HL-60 (cell line): Measurements from ENCODE around the gene IFNAR2.

Source experiments
- CTCF ChIP-seq: IDR thresholded peaks from one replicate; pipeline ENCODE4 v1.5.1; 2011; ENCODE audit warnings: low read length, control low read depth, inconsistent platforms; ENCODE audit not compliant: insufficient read depth
- GABPA ChIP-seq: IDR thresholded peaks from 2 replicates; pipeline ENCODE4 v1.6.1; 2012; ENCODE audit warnings: low read depth
- POLR2AphosphoS5 ChIP-seq: IDR thresholded peaks from 2 replicates; pipeline ENCODE4 v1.6.1; 2012; ENCODE audit warnings: low read depth
- REST ChIP-seq: IDR thresholded peaks from 2 replicates; pipeline ENCODE4 v1.6.1; 2012; ENCODE audit warnings: low read depth; ENCODE audit not compliant: insufficient replicate concordance

- TF ChIP-seq POLR2AphosphoS5 (no peak), CTCF (no peak), REST (no peak), GABPA (no peak)
Measured at GRCh38 chr21:33211732-33212131, 18.0 kb upstream of the IFNAR2 start.
